HG03066 (cell line): ENCODE data around the gene RAD51B.

Experiments used
- ATAC-seq: cut with Tn5 transposase; IDR thresholded peaks from one replicate; pipeline ENCODE4 v1.9.1; 2021; ENCODE audit warnings: low read depth; ENCODE audit not compliant: unreplicated experiment

Gene RAD51B

GRCh38 chr14:68626386-68626785, 806.8 kb downstream of the RAD51B start:
- no peak for ATAC-seq

- no peak for ATAC-seq
These were observed 807.7 kb downstream of the RAD51B start for GRCh38 chr14:68627050-68627867.

GRCh38 chr14:68627868-68628604, 808.5 kb downstream of the RAD51B start:
- ATAC-seq, result no peak

DNA sequence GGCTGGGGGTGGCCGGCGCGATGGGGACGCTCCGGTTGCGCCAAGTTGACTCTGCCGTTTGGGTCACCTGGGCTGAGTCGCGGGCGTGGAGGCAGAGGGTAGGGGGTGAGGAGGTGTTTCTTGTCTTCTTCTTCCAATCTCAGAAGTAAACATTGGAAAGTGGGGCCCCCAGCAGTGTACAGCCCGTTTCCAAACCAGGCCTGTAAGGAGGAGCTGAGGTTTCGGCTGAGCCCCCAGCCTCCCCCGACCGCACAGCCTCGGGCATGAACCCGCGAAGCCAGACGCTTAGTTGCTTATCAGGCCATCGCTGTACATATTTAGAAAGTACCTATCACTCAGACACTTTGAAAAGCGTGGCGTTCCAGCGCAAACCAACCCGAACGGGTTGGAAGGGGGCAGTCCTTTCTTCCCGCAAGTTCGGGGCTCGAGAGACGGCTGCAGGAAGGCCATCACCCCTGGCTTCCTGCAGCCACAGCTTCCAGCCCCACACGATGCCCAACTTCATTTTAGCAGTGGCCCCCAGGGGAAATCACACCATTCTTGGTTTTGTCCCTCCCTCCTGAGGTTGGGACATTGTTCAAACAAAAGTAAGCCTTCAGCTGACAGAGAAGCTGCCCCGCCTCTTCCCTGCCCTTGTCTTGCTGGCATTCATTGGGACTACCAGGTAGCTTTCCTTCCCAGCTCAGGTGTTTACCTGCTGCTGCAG, 809.2 kb downstream of the RAD51B start:
- ATAC-seq, result no peak

DNA sequence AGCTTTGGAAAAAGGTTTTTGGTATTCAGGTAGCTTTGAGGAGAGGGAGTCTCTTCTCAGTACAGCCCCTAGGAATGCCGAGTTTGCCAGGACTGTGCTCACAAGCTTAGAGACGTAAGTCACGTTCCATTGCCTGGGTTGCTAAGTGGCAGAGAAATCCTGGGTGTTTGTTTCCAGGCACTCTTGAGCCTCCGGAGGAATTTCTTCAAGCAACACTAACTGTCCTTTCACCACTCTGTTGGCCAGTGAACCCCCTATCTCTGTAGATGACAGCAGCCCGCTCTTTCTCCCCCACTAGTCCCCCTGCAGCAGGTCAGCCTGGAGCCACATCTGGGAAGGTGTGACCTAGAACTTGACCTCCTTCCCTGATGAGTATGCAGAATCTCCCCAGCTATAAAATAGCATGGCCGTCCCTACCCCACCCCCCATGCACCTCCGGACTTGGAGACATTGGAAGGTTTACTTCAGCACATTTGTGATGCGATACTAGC, 810.5 kb downstream of the RAD51B start:
- no peak for ATAC-seq

DNA sequence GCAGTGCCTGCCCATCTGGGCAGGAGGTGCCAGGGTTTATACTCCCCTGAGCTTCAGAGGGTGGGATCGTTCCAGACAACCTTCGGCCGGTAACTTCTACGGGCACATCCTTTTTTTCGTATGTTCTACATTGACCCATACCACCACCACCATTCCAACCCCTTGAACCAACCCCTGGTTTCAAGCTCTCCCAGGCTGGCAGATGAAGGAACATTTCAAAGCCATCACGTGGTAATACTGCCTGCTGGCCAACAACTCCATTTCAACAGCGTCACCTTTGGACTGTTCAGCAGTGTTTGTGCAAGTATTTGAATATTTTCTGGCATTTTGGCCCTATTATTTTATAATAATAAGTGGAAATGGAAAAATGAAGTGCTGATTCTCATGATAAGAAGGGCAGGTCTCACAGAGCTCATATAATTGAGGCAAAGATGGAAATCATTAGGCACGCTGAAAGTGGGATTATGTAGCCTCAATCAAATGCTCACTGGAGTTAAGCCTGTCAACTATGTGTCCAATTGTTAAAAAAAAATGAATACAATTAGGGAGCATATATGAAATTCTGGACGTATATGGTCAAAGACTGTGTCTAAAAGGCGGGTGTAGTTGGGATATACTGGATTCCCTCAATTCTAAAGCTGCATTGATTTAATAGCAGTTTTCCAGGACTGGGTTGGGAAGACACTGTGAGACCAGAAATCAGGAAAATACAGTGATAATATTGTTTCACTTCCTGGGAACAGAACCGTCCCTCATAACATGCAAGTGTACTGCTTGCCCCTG, 811.2 kb downstream of the RAD51B start:
- ATAC-seq, result no peak

- ATAC-seq, result no peak
These were observed 811.9 kb downstream of the RAD51B start for GRCh38 chr14:68631394-68632053.

- ATAC-seq, result no peak
These were observed 812.7 kb downstream of the RAD51B start for GRCh38 chr14:68632054-68632895.

DNA sequence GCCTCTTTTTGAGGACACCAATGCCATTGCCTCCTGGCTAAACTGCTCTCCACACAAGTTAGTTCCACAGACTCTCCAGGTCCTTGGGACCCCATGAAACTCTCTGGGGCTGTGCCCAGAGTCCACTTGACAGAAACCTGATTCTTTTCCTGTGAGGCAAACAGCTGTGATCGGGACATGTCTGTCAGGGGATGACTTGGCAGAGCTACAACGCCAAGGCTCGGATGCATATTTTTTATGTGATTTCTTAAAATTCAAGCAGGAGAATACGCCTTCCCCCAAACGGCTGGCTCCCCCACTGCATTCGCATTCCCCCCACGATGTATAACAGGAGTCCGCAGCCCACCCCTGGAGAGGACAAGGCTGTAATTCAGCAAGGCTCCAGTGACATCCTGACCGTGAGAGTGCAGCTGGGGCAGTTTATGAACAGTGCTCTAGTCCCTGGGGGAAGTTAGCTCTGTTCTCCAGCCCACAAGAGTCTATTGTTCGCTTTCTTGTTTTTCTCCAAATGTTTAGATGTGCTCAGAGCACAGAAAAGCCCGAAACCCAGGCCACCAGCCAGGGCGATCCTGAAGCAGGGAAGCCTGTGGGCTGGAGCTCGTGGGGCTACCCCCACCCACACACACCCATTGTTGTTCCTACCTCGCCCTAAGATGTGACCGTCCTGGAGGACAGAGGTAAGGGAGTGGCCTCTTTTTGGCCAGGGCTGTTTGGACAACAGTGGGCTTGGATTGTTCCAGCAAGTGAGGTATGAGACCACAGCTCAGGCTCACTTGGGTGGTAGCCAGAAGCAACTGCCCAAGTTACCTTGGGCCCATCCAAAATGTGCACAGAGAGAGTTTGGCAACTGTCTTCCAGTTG, 813.8 kb downstream of the RAD51B start:
- ATAC-seq, result no peak

DNA sequence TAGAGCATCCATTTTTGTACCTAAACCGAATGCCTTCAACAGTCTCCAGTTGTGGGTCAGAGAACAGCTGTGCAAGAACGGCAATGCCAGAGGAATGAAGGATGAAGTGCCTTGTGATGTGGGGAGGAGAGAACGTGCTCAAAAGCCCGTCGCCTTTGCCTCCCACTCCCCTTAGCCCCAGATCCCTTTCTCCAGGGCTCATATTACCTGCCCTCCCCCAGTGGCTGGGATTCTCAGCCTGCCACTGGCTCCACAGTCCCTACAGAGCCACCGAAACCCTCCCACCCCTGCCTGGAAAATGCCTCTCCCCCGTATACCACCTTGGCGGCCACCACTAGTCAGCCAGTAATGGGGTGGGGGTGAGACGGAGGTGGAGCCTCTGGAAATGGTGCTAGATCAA, 814.8 kb downstream of the RAD51B start:
- ATAC-seq, result no peak

- no peak for ATAC-seq
These were observed 815.5 kb downstream of the RAD51B start for GRCh38 chr14:68634874-68635595.

- ATAC-seq, result no peak
These were observed 817.0 kb downstream of the RAD51B start for GRCh38 chr14:68636597-68636996.

GRCh38 chr14:68637106-68638021, 817.8 kb downstream of the RAD51B start:
- ATAC-seq, result no peak

GRCh38 chr14:68638141-68638999, 818.8 kb downstream of the RAD51B start:
- ATAC-seq, result no peak

GRCh38 chr14:68639000-68639757, 819.6 kb downstream of the RAD51B start:
- ATAC-seq, result no peak
